DMS 273 (cell line): ENCODE measurements around the gene ADAMTS7.
"Not testable (repeated sequence)": the region's sequence is repeated elsewhere in the genome, so short reads cannot be mapped to it uniquely, and the experiment has no call there.

Experiments
- DNase-seq: peaks from one replicate; lab custom pipeline; 2025; ENCODE audit not compliant: unreplicated experiment; lab: John Stamatoyannopoulos, UW

Gene ADAMTS7

GRCh38 chr15:78811124-78811824 lies at the start of gene ADAMTS7:
Gene ADAMTS7, minus strand, starts transcription at chr15:78811464. Its CDS starts 244 bp downstream, at chr15:78811220.
- peak; percentile 71 for DNase-seq

GRCh38 chr15:78859971-78860719 lies 48.9 kb upstream of the ADAMTS7 start:
- peak; percentile 91 for DNase-seq

- no peak for DNase-seq
Measured at GRCh38 chr15:78855746-78856145, 44.5 kb upstream of the ADAMTS7 start.

- DNase-seq: no peak
Measured at GRCh38 chr15:78854833-78855372, 43.6 kb upstream of the ADAMTS7 start.

GRCh38 chr15:78853500-78853899 lies 42.2 kb upstream of the ADAMTS7 start:
- no peak for DNase-seq

GRCh38 chr15:78850941-78851755 lies 39.9 kb upstream of the ADAMTS7 start:
- no peak for DNase-seq

- no peak for DNase-seq
Measured at GRCh38 chr15:78850352-78850751, 39.1 kb upstream of the ADAMTS7 start.

GRCh38 chr15:78847387-78847906 lies 36.2 kb upstream of the ADAMTS7 start:
- DNase-seq: not testable (repeated sequence)

- DNase-seq: not testable (repeated sequence)
Measured at GRCh38 chr15:78846906-78847305, 35.6 kb upstream of the ADAMTS7 start.

- no peak for DNase-seq
Measured at GRCh38 chr15:78842519-78842918, 31.3 kb upstream of the ADAMTS7 start.

- DNase-seq: no peak
Measured at GRCh38 chr15:78841891-78842290, 30.6 kb upstream of the ADAMTS7 start.

GRCh38 chr15:78841376-78841706 lies 30.1 kb upstream of the ADAMTS7 start:
- DNase-seq: no peak

GRCh38 chr15:78840661-78841375 lies 29.6 kb upstream of the ADAMTS7 start:
- no peak for DNase-seq

- not testable (repeated sequence) for DNase-seq
Measured at GRCh38 chr15:78839151-78839550, 27.9 kb upstream of the ADAMTS7 start.

- DNase-seq: no peak
Measured at GRCh38 chr15:78838489-78838888, 27.2 kb upstream of the ADAMTS7 start.

- DNase-seq: no peak
Measured at GRCh38 chr15:78837543-78837942, 26.3 kb upstream of the ADAMTS7 start.

- DNase-seq: no peak
Measured at GRCh38 chr15:78837131-78837530, 25.9 kb upstream of the ADAMTS7 start.

- DNase-seq: no peak
Measured at GRCh38 chr15:78836333-78836732, 25.1 kb upstream of the ADAMTS7 start.

GRCh38 chr15:78831229-78832207 lies 20.3 kb upstream of the ADAMTS7 start:
- no peak for DNase-seq
